Activated CD8-positive, alpha-beta T cell treated with anti-CD3 and anti-CD28 coated beads, Interleukin-2, amount 10 ng/mL, durations not matched to agents 7 days and 5 days (primary cell): ENCODE measurements around the gene SPEN. TPM values are rescaled to one million over a fixed set of nuclear protein-coding genes. Genes with fewer than 3 reads are reported as not detected.
"Not testable (repeated sequence)": the region's sequence is repeated elsewhere in the genome, so short reads cannot be mapped to it uniquely, and the experiment has no call there.

Source experiments
- ATAC-seq: fragments of 150-1000 bp; cut with Tn5 transposase; one replicate; pipeline ENCODE4 v1.10.0; 2021; ENCODE audit warnings: moderate library complexity
- CTCF ChIA-PET: fragments of 350-600 bp; sonication (Branson Sonifier 250); formaldehyde crosslinking; loops from one replicate; lab custom pipeline; 2021; ENCODE audit warnings: antibody characterized with exemption; lab: Charles Lee
- POLR2A ChIA-PET: fragments of 350-600 bp; sonication (Branson Sonifier 250); formaldehyde crosslinking; loops from one replicate; lab custom pipeline; 2021; ENCODE audit warnings: antibody characterized with exemption; lab: Charles Lee
- DNase-seq: peaks from one replicate; pipeline ENCODE4 v3.0.0-alpha.2; 2020
- H3K27ac Mint-ChIP-seq: one replicate; pipeline ENCODE4 v1.8.0; 2021; ENCODE audit warnings: mild to moderate bottlenecking, mixed read lengths
- H3K27me3 Mint-ChIP-seq: one replicate; pipeline ENCODE4 v1.8.0; 2021; ENCODE audit warnings: low read depth, mixed read lengths
- H3K36me3 Mint-ChIP-seq: one replicate; pipeline ENCODE4 v1.8.0; 2021; ENCODE audit warnings: low read depth, mixed read lengths
- H3K4me1 Mint-ChIP-seq: one replicate; pipeline ENCODE4 v1.8.0; 2021; ENCODE audit warnings: low read depth, mixed read lengths
- H3K4me3 Mint-ChIP-seq: one replicate; pipeline ENCODE4 v1.8.0; 2021; ENCODE audit warnings: mild to moderate bottlenecking, mixed read lengths
- H3K9me3 Mint-ChIP-seq: one replicate; pipeline ENCODE4 v1.8.0; 2022; ENCODE audit warnings: mixed read lengths; ENCODE audit not compliant: insufficient read depth
- total RNA-seq, 2 experiments: library from RNA; stranded (reverse); gene quantifications; one replicate each; pipeline ENCODE4 v1.2.3, GENCODE V29; 2021

The SPEN gene
- total RNA-seq, 2 experiments from 2014 or later: 65.0 to 66.3 TPM

GRCh38 chr1:15816674-15817073 is 30.8 kb upstream of the SPEN start:
- POLR2A ChIA-PET: interaction anchor here (1.9 kb wide), 1 partner anchor 17 kb away, joined by 7 read pairs; no protein-coding TSS in a partner anchor
- H3K36me3 Mint-ChIP-seq: no peaks in the 10 kb centered on the region
- H3K4me3 Mint-ChIP-seq: no peak overlapping the region
- no peaks in the 10 kb centered on the region for H3K27me3 Mint-ChIP-seq
- peaks cover 13% of the 10 kb centered on the region for H3K4me1 Mint-ChIP-seq
- CTCF ChIA-PET: interaction anchor here (0.7 to 4.8 kb wide), 8 partner anchors 8 to 114 kb away, joined by 3 to 36 read pairs (median 5); no protein-coding TSS in a partner anchor
- no peak for ATAC-seq
- no peak for DNase-seq
- peak overlapping the region; percentile 19 for H3K27ac Mint-ChIP-seq
- H3K9me3 Mint-ChIP-seq: no peaks in the 10 kb centered on the region

- no peaks in the 10 kb centered on the region for H3K9me3 Mint-ChIP-seq
- DNase-seq (no peak), ATAC-seq (no peak)
- H3K4me3 Mint-ChIP-seq: no peak overlapping the region
- CTCF ChIA-PET: no interaction called here
- H3K27ac Mint-ChIP-seq: no peak overlapping the region
- no peaks in the 10 kb centered on the region for H3K27me3 Mint-ChIP-seq
- H3K4me1 Mint-ChIP-seq: peaks cover 11% of the 10 kb centered on the region
- POLR2A ChIA-PET: no interaction called here
- no peaks in the 10 kb centered on the region for H3K36me3 Mint-ChIP-seq
Observed at GRCh38 chr1:15820478-15820877, 27.0 kb upstream of the SPEN start.

- DNase-seq (no peak), ATAC-seq (no peak)
- Mint-ChIP-seq H3K4me3 (no peak overlapping the region), H3K36me3 (no peaks in the 10 kb centered on the region), H3K27ac (no peak overlapping the region), H3K4me1 (peaks cover 15% of the 10 kb centered on the region), H3K9me3 (no peaks in the 10 kb centered on the region), H3K27me3 (no peaks in the 10 kb centered on the region)
- CTCF ChIA-PET: no interaction called here
- POLR2A ChIA-PET: no interaction called here
Observed at GRCh38 chr1:15825800-15826199, 21.7 kb upstream of the SPEN start.

GRCh38 chr1:15826810-15827507 is 20.5 kb upstream of the SPEN start:
- peaks cover 22% of the 10 kb centered on the region for H3K4me1 Mint-ChIP-seq
- no peaks in the 10 kb centered on the region for H3K9me3 Mint-ChIP-seq
- ChIA-PET CTCF (no interaction called here), POLR2A (no interaction called here)
- no peak for ATAC-seq
- no peaks in the 10 kb centered on the region for H3K27me3 Mint-ChIP-seq
- H3K36me3 Mint-ChIP-seq: peaks cover 4% of the 10 kb centered on the region
- H3K4me3 Mint-ChIP-seq: no peak overlapping the region
- no peak for DNase-seq
- no peak overlapping the region for H3K27ac Mint-ChIP-seq

- peaks cover 22% of the 10 kb centered on the region for H3K4me1 Mint-ChIP-seq
- DNase-seq, H3K27me3 Mint-ChIP-seq, H3K36me3 Mint-ChIP-seq, H3K4me3 Mint-ChIP-seq, ATAC-seq, H3K9me3 Mint-ChIP-seq, H3K27ac Mint-ChIP-seq, POLR2A ChIA-PET, CTCF ChIA-PET: not testable (repeated sequence)
Observed at GRCh38 chr1:15827567-15827966, 19.9 kb upstream of the SPEN start.

GRCh38 chr1:15828931-15829330 is 18.6 kb upstream of the SPEN start:
- H3K4me1 Mint-ChIP-seq: peaks cover 31% of the 10 kb centered on the region
- not testable (repeated sequence) for ATAC-seq, H3K27ac Mint-ChIP-seq, DNase-seq, H3K36me3 Mint-ChIP-seq, H3K9me3 Mint-ChIP-seq, H3K27me3 Mint-ChIP-seq, H3K4me3 Mint-ChIP-seq
- POLR2A ChIA-PET: interaction anchor here (1.7 kb wide), 1 partner anchor 18 kb away, joined by 6 read pairs; the partner anchor contains the start of gene SPEN
- CTCF ChIA-PET: interaction anchor here (2.3 kb wide), 1 partner anchor 13 kb away, joined by 10 read pairs; no protein-coding TSS in a partner anchor

- Mint-ChIP-seq H3K27me3 (no peaks in the 10 kb centered on the region), H3K36me3 (peaks cover 7% of the 10 kb centered on the region), H3K9me3 (no peaks in the 10 kb centered on the region), H3K27ac (no peak overlapping the region), H3K4me1 (peaks cover 31% of the 10 kb centered on the region), H3K4me3 (no peak overlapping the region)
- no peak for DNase-seq
- ATAC-seq: no peak
- CTCF ChIA-PET: interaction anchor here (2.3 kb wide), 1 partner anchor 15 kb away, joined by 10 read pairs; no protein-coding TSS in a partner anchor
- POLR2A ChIA-PET: interaction anchor here (1.7 kb wide), 1 partner anchor 17 kb away, joined by 6 read pairs; the partner anchor contains the start of gene SPEN
Observed at GRCh38 chr1:15830258-15830657, 17.2 kb upstream of the SPEN start.

- H3K9me3 Mint-ChIP-seq: no peaks in the 10 kb centered on the region
- peaks cover 10% of the 10 kb centered on the region for H3K36me3 Mint-ChIP-seq
- peak overlapping the region; percentile 87 for H3K4me3 Mint-ChIP-seq
- peak overlapping the region; percentile 98 for H3K27ac Mint-ChIP-seq
- DNase-seq (peak; percentile 70), ATAC-seq (no peak)
- ChIA-PET CTCF (interaction anchor here (0.7 to 3.2 kb wide), 11 partner anchors 9 to 174 kb away, joined by 3 to 36 read pairs (median 5); partner anchors contain the start of genes SPEN and ZBTB17), POLR2A (interaction anchor here (0.6 to 3.9 kb wide), 14 partner anchors 8 to 317 kb away, joined by 3 to 98 read pairs (median 5); partner anchors contain the start of genes SPEN and ZBTB17)
- no peaks in the 10 kb centered on the region for H3K27me3 Mint-ChIP-seq
- peaks cover 49% of the 10 kb centered on the region for H3K4me1 Mint-ChIP-seq
Observed at GRCh38 chr1:15833069-15833679, 14.3 kb upstream of the SPEN start.

- no peak for ATAC-seq
- no peak for DNase-seq
- H3K4me1 Mint-ChIP-seq: peaks cover 49% of the 10 kb centered on the region
- peak overlapping the region; percentile 87 for H3K4me3 Mint-ChIP-seq
- no peaks in the 10 kb centered on the region for H3K9me3 Mint-ChIP-seq
- ChIA-PET POLR2A (interaction anchor here (1.0 to 3.9 kb wide), 14 partner anchors 7 to 534 kb away, joined by 3 to 98 read pairs (median 6); partner anchors contain the start of genes SPEN, SZRD1 and ZBTB17), CTCF (interaction anchor here (0.8 to 3.2 kb wide), 9 partner anchors 10 to 174 kb away, joined by 3 to 36 read pairs (median 5); partner anchors contain the start of genes SPEN and ZBTB17)
- H3K27me3 Mint-ChIP-seq: no peaks in the 10 kb centered on the region
- H3K27ac Mint-ChIP-seq: peak overlapping the region; percentile 98
- H3K36me3 Mint-ChIP-seq: peaks cover 10% of the 10 kb centered on the region
Observed at GRCh38 chr1:15833842-15834405, 13.6 kb upstream of the SPEN start.

GRCh38 chr1:15834406-15835204 is 12.9 kb upstream of the SPEN start:
- Mint-ChIP-seq H3K36me3 (peaks cover 10% of the 10 kb centered on the region), H3K27ac (peak overlapping the region; percentile 98), H3K4me1 (peaks cover 45% of the 10 kb centered on the region), H3K27me3 (no peaks in the 10 kb centered on the region), H3K4me3 (peak overlapping the region; percentile 87), H3K9me3 (no peaks in the 10 kb centered on the region)
- DNase-seq (peak; percentile 90), ATAC-seq (peak; percentile 64)
- ChIA-PET CTCF (interaction anchor here (0.9 to 3.2 kb wide), 7 partner anchors 10 to 141 kb away, joined by 3 to 36 read pairs (median 7); partner anchors contain the start of genes SPEN and ZBTB17), POLR2A (interaction anchor here (1.0 to 3.9 kb wide), 14 partner anchors 7 to 533 kb away, joined by 3 to 98 read pairs (median 6); partner anchors contain the start of genes SPEN, SZRD1 and ZBTB17)
